HEK293T (cell line): ENCODE measurements around the gene ZC3H4.
"Not testable (repeated sequence)": the region's sequence is repeated elsewhere in the genome, so short reads cannot be mapped to it uniquely, and the experiment has no call there.

Experiments used
- CTCF ChIA-PET: fragments of 350-600 bp; formaldehyde crosslinking; extraction: SDS; loops from one replicate; lab custom pipeline; 2021; ENCODE audit warnings: antibody characterized with exemption, inconsistent platforms; lab: Yijun Ruan, JAX
- POLR2A ChIA-PET: fragments of 350-600 bp; formaldehyde crosslinking; extraction: SDS; loops from one replicate; lab custom pipeline; 2020; ENCODE audit warnings: antibody characterized with exemption, inconsistent platforms; lab: Yijun Ruan, JAX
- DNase-seq: peaks from one replicate; pipeline ENCODE4 v3.0.0; 2012; ENCODE audit warnings: mixed read lengths; ENCODE audit errors: extremely low spot score
- ARNT ChIP-seq: fragments of 450-650 bp; IDR thresholded peaks from 2 replicates; pipeline ENCODE4 v1.6.1; 2017; ENCODE audit warnings: mild to moderate bottlenecking
- BHLHE40 ChIP-seq: fragments of 450-650 bp; IDR thresholded peaks from 2 replicates; pipeline ENCODE4 v1.6.1; 2016; ENCODE audit warnings: mild to moderate bottlenecking, moderate library complexity, borderline replicate concordance
- CTBP1 ChIP-seq: fragments of 450-650 bp; IDR thresholded peaks from 2 replicates; pipeline ENCODE4 v1.6.1; 2016; ENCODE audit warnings: borderline replicate concordance
- ELF4 ChIP-seq: fragments of 450-650 bp; IDR thresholded peaks from 2 replicates; pipeline ENCODE4 v1.6.1; 2017; ENCODE audit warnings: antibody characterized with exemption
- FOXA1 ChIP-seq: fragments of 450-650 bp; IDR thresholded peaks from 2 replicates; pipeline ENCODE4 v1.6.1; 2016; ENCODE audit warnings: mild to moderate bottlenecking
- FOXK2 ChIP-seq: fragments of 450-650 bp; IDR thresholded peaks from 2 replicates; pipeline ENCODE4 v1.6.1; 2016; ENCODE audit warnings: mild to moderate bottlenecking
- FOXM1 ChIP-seq: fragments of 450-650 bp; IDR thresholded peaks from 2 replicates; pipeline ENCODE4 v1.6.1; 2017; ENCODE audit warnings: mild to moderate bottlenecking, borderline replicate concordance
- HDGF ChIP-seq: fragments of 450-650 bp; IDR thresholded peaks from 2 replicates; pipeline ENCODE4 v1.6.1; 2017; ENCODE audit warnings: antibody characterized with exemption, borderline replicate concordance
- L3MBTL2 ChIP-seq: fragments of 450-650 bp; conservative IDR thresholded peaks from 2 replicates; pipeline ENCODE4 v1.6.1; 2016; ENCODE audit warnings: mild to moderate bottlenecking
- LEF1 ChIP-seq: fragments of 450-650 bp; IDR thresholded peaks from 2 replicates; pipeline ENCODE4 v1.6.1; 2017; ENCODE audit warnings: mild to moderate bottlenecking, borderline replicate concordance
- NFRKB ChIP-seq: fragments of 450-650 bp; IDR thresholded peaks from 2 replicates; pipeline ENCODE4 v1.6.1; 2016; ENCODE audit warnings: mild to moderate bottlenecking, moderate library complexity
- PKNOX1 ChIP-seq: fragments of 450-650 bp; IDR thresholded peaks from 2 replicates; pipeline ENCODE4 v1.6.1; 2016
- SP1 ChIP-seq: fragments of 450-650 bp; IDR thresholded peaks from 2 replicates; pipeline ENCODE4 v1.6.1; 2017
- SUZ12 ChIP-seq: fragments of 450-650 bp; IDR thresholded peaks from 2 replicates; pipeline ENCODE4 v1.6.1; 2016; ENCODE audit warnings: mild to moderate bottlenecking
- TARDBP ChIP-seq: fragments of 450-650 bp; IDR thresholded peaks from 2 replicates; pipeline ENCODE4 v1.6.1; 2016
- ZNF384 ChIP-seq: fragments of 450-650 bp; IDR thresholded peaks from 2 replicates; pipeline ENCODE4 v1.6.1; 2016

ZC3H4 gene

GRCh38 chr19:47104680-47105079 is 8.9 kb downstream of the ZC3H4 start:
- TF ChIP-seq BHLHE40 (no peak), HDGF (no peak), FOXM1 (no peak), ELF4 (no peak), TARDBP (no peak), CTBP1 (no peak), NFRKB (no peak)
- DNase-seq, result no peak
- ChIA-PET CTCF (no interaction called here), POLR2A (interaction anchor here (1.1 kb wide), 1 partner anchor 8 kb away, joined by 8 read pairs; the partner anchor contains the start of gene ZC3H4)

GRCh38 chr19:47102346-47103060 is 11.1 kb downstream of the ZC3H4 start:
- DNase-seq, result no peak
- ChIA-PET CTCF (interaction anchor here (0.6 kb wide), 1 partner anchor 663 kb away, joined by 4 read pairs; no protein-coding TSS in a partner anchor), POLR2A (interaction anchor here (1.9 kb wide), 1 partner anchor 11 kb away, joined by 16 read pairs; the partner anchor contains the start of gene ZC3H4)
- TF ChIP-seq ARNT, result no peak
- no peak for TF ChIP-seq SUZ12
- TF ChIP-seq ELF4, result no peak
- TF ChIP-seq BHLHE40, result no peak
- no peak for TF ChIP-seq FOXM1
- no peak for TF ChIP-seq FOXA1
- TF ChIP-seq CTBP1, result no peak
- TF ChIP-seq ZNF384, result no peak
- TF ChIP-seq FOXK2, result no peak
- TF ChIP-seq NFRKB, result no peak
- TF ChIP-seq TARDBP, result no peak
- TF ChIP-seq LEF1, result no peak
- TF ChIP-seq HDGF, result no peak
- TF ChIP-seq PKNOX1, result no peak
- TF ChIP-seq L3MBTL2, result no peak
- no peak for TF ChIP-seq SP1

- DNase-seq, CTCF ChIA-PET, POLR2A ChIA-PET: not testable (repeated sequence)
Measured at GRCh38 chr19:47101116-47101515, 12.5 kb downstream of the ZC3H4 start.

GRCh38 chr19:47100290-47100689 is 13.3 kb downstream of the ZC3H4 start:
- ChIA-PET POLR2A (interaction anchor here (4.9 kb wide), 1 partner anchor 13 kb away, joined by 28 read pairs; the partner anchor contains the start of gene ZC3H4), CTCF (no interaction called here)
- no peak for TF ChIP-seq L3MBTL2
- no peak for TF ChIP-seq PKNOX1
- no peak for TF ChIP-seq SP1
- no peak for TF ChIP-seq LEF1
- TF ChIP-seq TARDBP, result no peak
- TF ChIP-seq NFRKB, result no peak
- TF ChIP-seq SUZ12, result no peak
- TF ChIP-seq CTBP1, result no peak
- TF ChIP-seq FOXM1, result no peak
- no peak for TF ChIP-seq BHLHE40
- TF ChIP-seq FOXK2, result no peak
- TF ChIP-seq HDGF, result no peak
- no peak for TF ChIP-seq ELF4
- no peak for DNase-seq

GRCh38 chr19:47099576-47100050 is 14.0 kb downstream of the ZC3H4 start:
- no peak for DNase-seq
- ChIA-PET POLR2A (interaction anchor here (4.9 kb wide), 1 partner anchor 14 kb away, joined by 28 read pairs; the partner anchor contains the start of gene ZC3H4), CTCF (interaction anchor here (0.6 to 0.7 kb wide), 2 partner anchors 19 to 63 kb away, joined by 3 read pairs; no protein-coding TSS in a partner anchor)
- TF ChIP-seq NFRKB (no peak), SP1 (no peak), CTBP1 (no peak), TARDBP (no peak), ZNF384 (no peak)

- DNase-seq, result no peak
- ChIA-PET POLR2A (interaction anchor here (4.9 kb wide), 1 partner anchor 15 kb away, joined by 28 read pairs; the partner anchor contains the start of gene ZC3H4), CTCF (interaction anchor here (1.1 kb wide), 1 partner anchor 19 kb away, joined by 4 read pairs; no protein-coding TSS in a partner anchor)
- TF ChIP-seq SUZ12, result no peak
- TF ChIP-seq FOXA1, result no peak
- TF ChIP-seq CTBP1, result no peak
- TF ChIP-seq LEF1, result no peak
- no peak for TF ChIP-seq SP1
- no peak for TF ChIP-seq FOXM1
- no peak for TF ChIP-seq BHLHE40
- TF ChIP-seq NFRKB, result no peak
- TF ChIP-seq HDGF, result no peak
- no peak for TF ChIP-seq ELF4
- TF ChIP-seq PKNOX1, result no peak
- TF ChIP-seq ZNF384, result no peak
- TF ChIP-seq ARNT, result no peak
Measured at GRCh38 chr19:47098608-47099007, 15.0 kb downstream of the ZC3H4 start.
